Activated naive CD8-positive, alpha-beta T cell treated with anti-CD3 and anti-CD28 coated beads, Interleukin-2, amount 10 ng/mL, durations not matched to agents 7 days and 5 days (primary cell): ENCODE data around the gene MAEA. TPM values are rescaled to one million over a fixed set of nuclear protein-coding genes. Genes with fewer than 3 reads are reported as not detected.

ENCODE experiments used
- ATAC-seq: fragments of 150-1000 bp; cut with Tn5 transposase; one replicate; pipeline ENCODE4 v1.10.0; 2021; ENCODE audit warnings: low read depth, moderate library complexity
- POLR2A ChIA-PET: fragments of 350-600 bp; sonication (Branson Sonifier 250); formaldehyde crosslinking; loops from one replicate; lab custom pipeline; 2021; ENCODE audit warnings: antibody characterized with exemption; lab: Charles Lee
- DNase-seq: peaks from one replicate; pipeline ENCODE4 v3.0.0; 2021
- H3K27ac Mint-ChIP-seq: one replicate; pipeline ENCODE4 v1.8.0; 2022; ENCODE audit warnings: mild to moderate bottlenecking, mixed read lengths
- H3K27me3 Mint-ChIP-seq: one replicate; pipeline ENCODE4 v1.8.0; 2022; ENCODE audit warnings: mild to moderate bottlenecking, moderate library complexity, mixed read lengths
- H3K36me3 Mint-ChIP-seq: one replicate; pipeline ENCODE4 v1.8.0; 2021; ENCODE audit warnings: mild to moderate bottlenecking, mixed read lengths
- H3K4me1 Mint-ChIP-seq: one replicate; pipeline ENCODE4 v1.8.0; 2021; ENCODE audit warnings: mixed read lengths
- H3K4me3 Mint-ChIP-seq: one replicate; pipeline ENCODE4 v1.8.0; 2022; ENCODE audit warnings: mild to moderate bottlenecking, moderate library complexity, mixed read lengths
- H3K9me3 Mint-ChIP-seq: one replicate; pipeline ENCODE4 v1.8.0; 2021; ENCODE audit warnings: mixed read lengths
- total RNA-seq, 2 experiments: library from RNA; stranded (reverse); gene quantifications; one replicate each; pipeline ENCODE4 v1.2.3, GENCODE V29; 2021

Gene MAEA
- total RNA-seq, 2 experiments from 2014 or later, result 73.2 to 82.9 TPM

DNA sequence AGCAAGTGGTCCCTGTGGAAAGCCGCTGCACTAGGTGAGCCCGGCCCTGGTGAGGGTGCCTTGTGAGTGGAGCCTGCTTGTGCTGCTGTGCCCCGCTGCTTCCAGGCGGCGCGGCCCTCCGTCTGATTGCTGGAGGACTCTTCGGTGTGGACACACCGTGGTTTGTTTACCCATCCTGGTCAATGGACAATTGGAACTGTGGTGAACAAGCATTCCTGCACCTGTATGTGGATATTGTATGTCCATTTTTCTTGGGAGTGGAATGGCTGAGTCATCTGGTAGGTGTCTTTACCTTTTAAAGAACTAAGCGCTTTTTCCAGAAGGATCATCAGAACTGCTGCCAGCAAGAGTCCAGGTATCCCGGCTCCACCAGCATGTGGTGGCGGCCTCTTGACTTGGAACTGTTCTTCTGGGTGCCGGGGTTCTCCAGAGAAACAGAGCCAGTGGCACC is 15.6 kb downstream of the MAEA start:
- Mint-ChIP-seq H3K27me3 (no peaks in the 10 kb centered on the region), H3K4me1 (peaks cover 39% of the 10 kb centered on the region), H3K27ac (peak overlapping the region; percentile 81), H3K36me3 (peaks cover 25% of the 10 kb centered on the region), H3K4me3 (no peak overlapping the region), H3K9me3 (no peaks in the 10 kb centered on the region)
- POLR2A ChIA-PET, result interaction anchor here (1.7 kb wide), 1 partner anchor 41 kb away, joined by 5 read pairs; no protein-coding TSS in a partner anchor
- ATAC-seq, result no peak
- no peak for DNase-seq

DNA sequence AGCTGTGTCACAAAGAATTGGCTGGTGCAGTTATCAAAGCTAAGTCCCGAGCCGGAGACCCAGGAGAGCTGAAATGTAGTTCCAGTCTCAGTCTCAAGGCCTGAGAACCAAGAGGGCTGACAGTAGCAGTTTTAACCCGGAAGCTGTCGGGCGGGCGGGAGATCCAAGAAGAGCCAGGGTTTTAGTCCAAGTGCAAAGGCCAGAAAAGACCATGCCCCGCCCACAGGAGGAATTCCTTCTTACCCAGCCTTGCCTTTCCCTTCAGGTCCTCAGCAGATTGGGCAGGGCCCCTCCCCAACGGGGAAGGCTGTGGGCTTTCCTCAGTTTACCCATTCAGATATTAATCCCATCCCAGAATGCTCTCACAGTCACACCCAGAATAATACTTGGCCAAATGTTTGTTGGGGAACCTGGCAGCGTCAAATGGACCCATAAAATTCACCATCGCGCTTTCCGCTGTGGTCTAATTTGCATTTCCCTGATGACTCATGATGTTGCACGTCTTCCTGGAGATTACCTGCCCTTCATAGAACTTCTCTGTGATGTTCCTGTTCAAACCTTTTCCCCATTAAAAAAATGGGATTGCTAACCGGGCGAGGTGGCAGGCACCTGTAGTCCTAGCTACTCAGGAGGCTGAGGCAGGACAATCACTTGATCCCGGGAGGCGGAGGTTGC is 16.2 kb downstream of the MAEA start:
- H3K27ac Mint-ChIP-seq, result peak overlapping the region; percentile 81
- peaks cover 41% of the 10 kb centered on the region for H3K4me1 Mint-ChIP-seq
- H3K4me3 Mint-ChIP-seq, result peak overlapping the region; percentile 41
- no peaks in the 10 kb centered on the region for H3K27me3 Mint-ChIP-seq
- H3K9me3 Mint-ChIP-seq, result no peaks in the 10 kb centered on the region
- H3K36me3 Mint-ChIP-seq, result peaks cover 25% of the 10 kb centered on the region
- ATAC-seq (no peak), DNase-seq (no peak)
- POLR2A ChIA-PET, result interaction anchor here (1.7 kb wide), 1 partner anchor 40 kb away, joined by 5 read pairs; no protein-coding TSS in a partner anchor

DNA sequence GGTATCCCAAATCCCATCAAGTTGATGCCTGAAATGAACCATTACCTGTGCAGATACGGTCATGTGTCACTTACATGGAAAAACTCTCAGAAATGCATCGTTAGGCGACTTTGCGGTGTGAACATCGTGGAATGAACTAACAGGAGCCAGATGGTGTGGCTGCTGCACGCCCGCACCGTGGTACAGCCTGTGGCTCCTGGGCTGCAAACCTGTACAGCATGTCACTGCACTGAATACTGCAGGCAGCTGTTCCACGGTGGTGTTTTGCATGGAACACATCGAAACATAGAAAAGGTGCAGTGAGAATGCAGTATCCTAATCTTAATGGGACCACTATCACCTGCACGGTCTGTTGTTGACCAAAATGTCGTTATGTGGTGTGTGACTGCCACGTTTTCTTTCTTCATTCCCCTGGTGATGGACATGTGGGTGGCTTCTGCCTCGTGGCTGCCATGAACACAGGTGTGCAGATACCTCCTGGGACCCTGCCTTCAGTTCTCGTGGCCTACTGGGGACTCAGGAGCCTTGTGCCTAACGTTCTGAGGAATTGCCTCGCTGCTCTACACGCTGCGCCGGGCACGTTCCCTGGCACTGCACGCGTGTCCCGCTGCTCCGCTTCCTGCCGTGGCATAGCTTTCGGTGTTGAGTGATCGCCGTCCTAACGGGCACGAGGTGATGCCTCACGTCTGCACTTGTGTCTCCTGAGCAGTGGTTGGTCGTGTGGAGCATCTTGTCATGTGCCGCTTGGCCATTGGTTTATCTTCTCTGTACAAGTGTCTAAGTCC is 18.5 kb downstream of the MAEA start:
- Mint-ChIP-seq H3K27me3 (no peaks in the 10 kb centered on the region), H3K4me3 (no peak overlapping the region), H3K36me3 (peaks cover 31% of the 10 kb centered on the region), H3K4me1 (peaks cover 45% of the 10 kb centered on the region), H3K9me3 (no peaks in the 10 kb centered on the region), H3K27ac (peak overlapping the region; percentile 77)
- no peak for DNase-seq
- POLR2A ChIA-PET, result interaction anchor here (0.8 to 2.3 kb wide), 4 partner anchors 17 to 164 kb away, joined by 3 to 9 read pairs (median 6); partner anchors contain the start of gene UVSSA
- ATAC-seq, result no peak

DNA sequence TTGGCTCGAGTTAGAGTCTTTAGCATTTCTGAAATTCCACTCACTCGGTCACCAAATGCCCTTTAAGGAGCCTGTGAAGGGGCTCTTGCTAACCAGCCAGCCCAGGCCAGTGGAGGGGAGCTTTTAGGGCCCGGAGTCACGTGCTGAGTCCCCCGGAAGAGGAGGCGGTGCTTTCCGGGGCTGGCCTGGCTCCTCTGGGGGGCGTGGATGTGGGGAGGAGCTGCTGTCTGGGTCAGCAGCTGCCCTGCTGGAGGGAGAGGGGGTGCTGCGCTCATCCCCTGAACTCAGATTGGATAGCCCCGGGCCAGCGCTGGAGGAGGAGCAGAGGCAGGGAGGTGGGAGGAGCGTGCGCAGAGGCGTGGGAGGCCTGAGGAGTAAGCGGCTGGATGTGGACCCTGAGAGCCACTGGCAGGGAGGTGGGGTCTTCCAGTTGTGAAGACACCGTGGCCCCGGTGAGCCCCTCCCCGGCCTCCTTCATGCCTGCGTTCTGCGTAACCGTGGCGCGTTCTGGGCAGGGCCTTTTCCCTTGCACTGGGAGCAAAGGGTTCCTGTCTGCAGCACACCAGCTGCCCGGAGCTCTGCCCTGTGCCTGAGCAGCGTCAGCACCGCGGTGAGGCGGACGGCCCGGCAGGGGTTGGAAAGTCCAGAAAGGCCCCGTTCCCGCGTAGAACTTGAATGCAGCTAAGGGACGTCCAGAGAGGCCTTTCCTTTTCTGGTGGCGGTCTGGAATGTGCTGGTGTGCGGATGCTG is 19.7 kb downstream of the MAEA start:
- DNase-seq (peak; percentile 70), ATAC-seq (peak; percentile 82)
- peaks cover 49% of the 10 kb centered on the region for H3K4me1 Mint-ChIP-seq
- POLR2A ChIA-PET, result interaction anchor here (0.5 to 2.3 kb wide), 7 partner anchors 19 to 165 kb away, joined by 3 to 9 read pairs (median 3); partner anchors contain the start of genes MAEA and UVSSA
- peak overlapping the region; percentile 77 for H3K27ac Mint-ChIP-seq
- H3K9me3 Mint-ChIP-seq, result no peaks in the 10 kb centered on the region
- H3K36me3 Mint-ChIP-seq, result peaks cover 35% of the 10 kb centered on the region
- H3K4me3 Mint-ChIP-seq, result peak overlapping the region; percentile 81
- H3K27me3 Mint-ChIP-seq, result no peaks in the 10 kb centered on the region

DNA sequence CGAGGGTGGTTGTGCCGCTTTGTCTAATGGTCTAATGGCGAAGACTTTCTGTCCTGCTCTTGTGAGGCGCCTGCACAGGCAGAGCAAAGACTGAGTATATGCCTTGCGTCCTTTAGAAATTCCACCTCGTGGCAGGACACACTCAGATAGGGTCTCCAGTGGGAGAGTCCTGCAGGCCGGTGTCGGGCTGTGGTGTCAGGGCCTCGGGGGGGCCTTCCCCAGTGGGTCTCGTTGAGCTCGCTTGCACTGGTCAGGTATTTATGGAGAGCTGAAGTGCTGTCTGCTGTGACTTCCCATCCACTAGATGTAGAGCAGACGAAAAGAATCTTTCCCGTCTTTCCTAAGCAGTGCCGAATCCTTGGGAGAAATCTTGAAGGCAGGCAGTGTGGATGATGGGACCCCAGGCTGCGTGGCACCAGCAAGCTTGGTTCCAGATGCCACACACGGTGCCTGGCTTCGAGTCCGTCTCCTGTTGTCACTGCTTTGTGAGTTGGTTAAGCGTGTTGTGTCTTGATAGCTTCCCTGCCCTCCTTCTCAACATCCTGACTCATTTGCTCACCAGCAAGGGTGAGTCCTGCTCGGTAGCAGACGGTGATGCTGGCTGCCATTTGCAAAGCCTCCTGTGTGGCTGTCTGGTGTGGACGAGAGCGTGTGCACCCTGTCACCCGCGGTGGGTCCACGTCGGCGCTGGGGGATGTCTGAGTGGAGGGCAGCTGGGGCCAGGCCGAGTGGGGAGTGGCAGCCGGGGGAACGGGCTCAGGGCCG is 20.5 kb downstream of the MAEA start:
- peak overlapping the region; percentile 34 for H3K27ac Mint-ChIP-seq

DNA sequence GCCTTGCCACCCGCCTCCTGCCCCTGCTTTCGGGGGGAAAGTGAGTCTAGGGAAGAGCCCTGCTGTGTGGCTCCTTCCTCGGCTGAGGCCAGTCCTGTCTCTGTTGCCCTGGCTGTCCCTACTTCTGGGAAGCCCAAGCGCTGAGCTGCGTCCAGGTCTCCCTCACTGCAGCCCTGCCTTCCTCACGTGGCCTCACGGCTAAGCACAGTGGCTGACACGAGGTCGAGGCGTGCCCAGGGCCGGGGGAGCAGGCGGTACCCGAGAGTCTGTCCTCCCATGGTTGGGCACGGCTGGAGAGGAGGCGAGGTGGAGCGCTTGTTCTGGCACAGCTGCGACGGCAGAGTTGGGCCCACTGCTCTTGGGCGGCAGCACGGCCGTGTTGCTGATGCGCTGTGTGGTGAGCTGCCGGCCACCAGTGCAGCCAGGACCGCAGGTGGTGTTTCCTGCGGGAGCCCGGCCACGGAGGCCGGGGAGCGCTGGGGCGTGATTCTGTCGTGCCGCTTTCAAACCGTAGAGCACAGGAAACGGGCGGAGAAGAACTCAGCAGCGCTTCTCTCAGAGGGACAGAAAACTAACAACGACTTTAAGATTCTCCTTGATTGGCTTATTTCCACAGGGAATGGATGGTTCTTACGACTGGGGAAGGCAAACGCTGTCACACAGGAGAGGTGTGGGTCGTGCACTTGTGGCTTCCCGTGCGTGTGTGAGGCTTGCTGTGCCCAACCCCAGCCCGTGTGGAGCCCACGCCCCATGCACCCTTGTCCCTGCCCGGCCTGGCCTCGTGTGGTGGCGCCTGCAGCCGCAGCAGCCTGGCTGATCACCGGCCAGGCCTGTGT is 21.3 kb downstream of the MAEA start:
- Mint-ChIP-seq H3K36me3 (peaks cover 32% of the 10 kb centered on the region), H3K4me1 (peaks cover 46% of the 10 kb centered on the region), H3K27ac (peak overlapping the region; percentile 48), H3K27me3 (no peaks in the 10 kb centered on the region), H3K4me3 (peak overlapping the region; percentile 47), H3K9me3 (no peaks in the 10 kb centered on the region)
- no peak for DNase-seq
- POLR2A ChIA-PET, result interaction anchor here (0.9 kb wide), 1 partner anchor 19 kb away, joined by 3 read pairs; no protein-coding TSS in a partner anchor
- peak; percentile 25 for ATAC-seq

More for the DNA sequence above, 20.5 kb downstream of the MAEA start:
- DNase-seq (no peak), ATAC-seq (no peak)
- no peaks in the 10 kb centered on the region for H3K27me3 Mint-ChIP-seq
- POLR2A ChIA-PET, result interaction anchor here (0.6 to 2.3 kb wide), 4 partner anchors 19 to 646 kb away, joined by 3 to 8 read pairs (median 3); no protein-coding TSS in a partner anchor
- H3K4me1 Mint-ChIP-seq, result peaks cover 49% of the 10 kb centered on the region
- peaks cover 33% of the 10 kb centered on the region for H3K36me3 Mint-ChIP-seq
- H3K4me3 Mint-ChIP-seq, result peak overlapping the region; percentile 81
- H3K9me3 Mint-ChIP-seq, result no peaks in the 10 kb centered on the region

DNA sequence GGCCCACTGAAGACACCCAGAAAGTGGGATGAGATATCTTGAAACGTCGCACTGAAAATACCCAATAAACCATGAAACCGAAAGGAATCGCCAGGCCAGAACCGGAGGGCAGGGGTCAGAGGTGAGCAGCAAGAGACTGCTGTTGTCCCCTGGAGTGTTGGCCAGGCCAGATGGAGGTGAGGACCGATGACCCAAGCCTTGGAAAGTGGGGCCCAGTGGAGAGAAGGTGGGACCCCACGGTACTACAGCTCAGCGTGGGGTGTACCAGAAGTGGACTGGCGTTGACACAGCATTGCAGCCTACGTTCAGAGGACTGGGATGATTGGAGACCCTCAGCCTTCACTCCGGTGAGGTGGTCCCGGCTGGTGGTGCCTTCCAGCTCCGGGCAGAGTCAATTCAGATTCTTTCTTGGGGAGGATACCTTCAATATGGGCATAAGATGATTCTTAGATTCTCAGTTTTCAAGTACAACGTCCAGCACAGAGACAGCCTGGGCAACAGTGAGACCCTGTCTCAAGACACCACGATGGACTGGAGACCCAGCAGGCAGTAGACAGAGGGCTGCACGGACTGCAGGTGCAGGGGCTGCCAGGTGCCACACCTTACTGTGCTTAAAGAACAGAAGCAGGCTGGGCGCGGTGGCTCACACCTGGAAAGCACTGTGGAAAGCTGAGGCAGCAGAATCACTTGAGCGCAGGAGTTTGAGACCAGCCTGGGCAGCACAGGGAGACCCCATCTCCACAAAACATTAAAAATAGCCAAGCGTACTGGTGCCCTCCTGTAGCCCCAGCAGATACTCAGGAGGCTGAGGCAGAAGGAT is 23.3 kb downstream of the MAEA start:
- Mint-ChIP-seq H3K27me3 (no peaks in the 10 kb centered on the region), H3K9me3 (no peaks in the 10 kb centered on the region), H3K4me3 (no peak overlapping the region), H3K4me1 (peaks cover 39% of the 10 kb centered on the region), H3K36me3 (peaks cover 35% of the 10 kb centered on the region), H3K27ac (peak overlapping the region; percentile 16)
- ATAC-seq, result no peak
- POLR2A ChIA-PET, result no interaction called here
- no peak for DNase-seq

DNA sequence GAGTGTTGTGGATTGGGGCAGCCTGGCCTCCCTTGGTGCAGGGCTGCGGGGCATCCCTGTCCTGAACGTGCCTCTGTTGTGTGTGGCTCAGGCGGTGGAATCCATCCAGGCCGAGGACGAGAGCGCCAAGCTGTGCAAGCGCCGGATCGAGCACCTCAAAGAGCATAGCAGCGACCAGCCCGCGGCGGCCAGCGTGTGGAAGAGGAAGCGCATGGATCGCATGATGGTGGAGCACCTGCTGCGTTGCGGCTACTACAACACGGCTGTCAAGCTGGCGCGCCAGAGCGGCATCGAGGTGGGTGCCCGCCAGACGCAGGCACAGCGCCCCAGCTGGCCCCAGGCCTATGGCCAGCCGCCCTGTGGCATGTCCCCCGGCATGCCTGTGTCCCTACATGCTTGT is 25.6 kb downstream of the MAEA start:
- ATAC-seq, result no peak
- no peak overlapping the region for H3K4me3 Mint-ChIP-seq
- H3K27me3 Mint-ChIP-seq, result no peaks in the 10 kb centered on the region
- no peak overlapping the region for H3K27ac Mint-ChIP-seq
- peaks cover 23% of the 10 kb centered on the region for H3K4me1 Mint-ChIP-seq
- no peaks in the 10 kb centered on the region for H3K9me3 Mint-ChIP-seq
- peaks cover 32% of the 10 kb centered on the region for H3K36me3 Mint-ChIP-seq
- POLR2A ChIA-PET, result interaction anchor here (1.0 to 1.5 kb wide), 4 partner anchors 10 to 65 kb away, joined by 3 read pairs; no protein-coding TSS in a partner anchor
- no peak for DNase-seq

DNA sequence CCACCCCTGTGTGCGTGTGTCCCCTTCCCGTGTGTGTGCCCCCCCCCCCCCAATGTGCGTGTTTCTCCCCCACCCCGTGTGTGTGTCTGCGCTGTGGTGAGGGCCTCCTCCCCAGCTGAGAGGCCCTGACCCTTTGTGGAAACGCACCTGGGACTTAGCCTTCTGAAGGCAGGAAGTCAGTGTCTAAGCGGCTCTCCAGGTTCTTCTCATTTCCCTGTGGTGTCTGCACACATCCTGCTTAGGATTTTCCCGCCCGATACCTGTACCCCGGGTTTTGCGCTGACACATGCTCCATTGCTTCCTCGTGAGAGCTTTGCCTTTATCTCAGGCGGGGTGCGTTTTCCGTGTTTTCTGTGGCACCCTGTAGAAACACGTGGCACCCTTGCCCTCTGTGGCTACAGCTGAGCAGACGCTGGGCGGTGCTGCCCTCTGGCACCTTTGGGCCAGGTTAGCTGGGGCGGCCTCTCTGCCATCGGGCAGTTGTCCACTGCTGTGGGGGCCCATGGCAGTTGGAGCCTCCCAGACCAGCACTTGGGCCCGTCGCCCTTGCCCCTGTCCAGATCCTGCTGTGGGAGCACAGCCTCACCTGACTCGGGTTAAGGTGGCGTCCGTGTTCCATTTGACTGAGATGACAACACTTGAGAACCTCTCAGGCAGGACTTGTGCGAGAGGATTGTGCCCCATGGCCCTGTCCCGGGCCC is 26.3 kb downstream of the MAEA start:
- peak; percentile 48 for DNase-seq
- POLR2A ChIA-PET, result interaction anchor here (1.1 to 1.5 kb wide), 2 partner anchors 26 to 66 kb away, joined by 3 read pairs; no protein-coding TSS in a partner anchor
- H3K4me3 Mint-ChIP-seq, result peak overlapping the region; percentile 18
- H3K27me3 Mint-ChIP-seq, result no peaks in the 10 kb centered on the region
- peaks cover 21% of the 10 kb centered on the region for H3K4me1 Mint-ChIP-seq
- no peaks in the 10 kb centered on the region for H3K9me3 Mint-ChIP-seq
- H3K27ac Mint-ChIP-seq, result peak overlapping the region; percentile 82
- peak; percentile 50 for ATAC-seq
- peaks cover 35% of the 10 kb centered on the region for H3K36me3 Mint-ChIP-seq

DNA sequence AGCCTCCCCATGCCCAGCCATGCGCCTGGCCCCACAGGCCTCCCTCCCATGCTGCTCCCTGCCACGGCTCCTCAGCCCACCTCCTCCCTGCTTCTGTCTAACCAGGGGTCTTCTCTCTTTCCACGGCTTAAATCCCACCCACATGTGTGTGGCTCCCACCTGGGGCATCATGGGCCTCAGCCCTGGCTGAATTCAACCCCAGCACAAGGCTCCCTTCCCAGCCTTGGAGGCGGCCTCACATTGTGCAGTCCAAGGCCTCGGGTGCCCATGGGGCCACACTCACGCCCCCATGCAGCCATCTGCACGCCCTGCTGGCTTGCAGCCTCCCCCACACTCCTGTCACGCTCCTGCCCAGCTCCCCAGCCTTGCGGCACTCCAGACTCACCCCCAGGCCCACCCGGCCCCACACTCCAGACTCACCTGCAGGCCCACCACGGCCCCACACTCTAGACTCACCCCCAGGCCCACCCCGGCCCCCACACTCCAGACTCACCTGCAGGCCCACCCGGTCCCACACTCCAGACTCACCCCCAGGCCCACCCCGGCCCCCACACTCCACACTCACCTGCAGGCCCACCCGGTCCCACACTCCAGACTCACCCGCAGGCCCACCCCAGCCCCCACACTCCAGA is 27.0 kb downstream of the MAEA start:
- peaks cover 16% of the 10 kb centered on the region for H3K4me1 Mint-ChIP-seq
- no peak overlapping the region for H3K4me3 Mint-ChIP-seq
- ATAC-seq (no peak), DNase-seq (no peak)
- H3K36me3 Mint-ChIP-seq, result peaks cover 39% of the 10 kb centered on the region
- H3K27me3 Mint-ChIP-seq, result no peaks in the 10 kb centered on the region
- H3K27ac Mint-ChIP-seq, result peak overlapping the region; percentile 54
- POLR2A ChIA-PET, result interaction anchor here (1.1 kb wide), 1 partner anchor 66 kb away, joined by 3 read pairs; no protein-coding TSS in a partner anchor
- no peaks in the 10 kb centered on the region for H3K9me3 Mint-ChIP-seq
